HG02943 (cell line): Measurements from ENCODE around the gene CAPN2.

Experiments
- ATAC-seq: cut with Tn5 transposase; IDR thresholded peaks from one replicate; pipeline ENCODE4 v1.9.1; 2021; ENCODE audit warnings: mild to moderate bottlenecking, low read depth, moderate library complexity; ENCODE audit not compliant: unreplicated experiment

CAPN2 gene

GRCh38 chr1:223755992-223756775 lies 43.8 kb downstream of the CAPN2 start:
- no peak for ATAC-seq

GRCh38 chr1:223756806-223757700 lies 44.7 kb downstream of the CAPN2 start:
- ATAC-seq: no peak

GRCh38 chr1:223758734-223759133 lies 46.4 kb downstream of the CAPN2 start:
- ATAC-seq: no peak

- no peak for ATAC-seq
Observed at GRCh38 chr1:223759273-223759672, 46.9 kb downstream of the CAPN2 start.

GRCh38 chr1:223760833-223761232 lies 48.5 kb downstream of the CAPN2 start:
- no peak for ATAC-seq

- ATAC-seq: no peak
Observed at GRCh38 chr1:223761411-223761810, 49.1 kb downstream of the CAPN2 start.

GRCh38 chr1:223763251-223763650 lies 50.9 kb downstream of the CAPN2 start:
- no peak for ATAC-seq

GRCh38 chr1:223763881-223764280 lies 51.5 kb downstream of the CAPN2 start:
- ATAC-seq: no peak

GRCh38 chr1:223765036-223765718 lies 52.8 kb downstream of the CAPN2 start:
- no peak for ATAC-seq

- ATAC-seq: no peak
Observed at GRCh38 chr1:223765719-223766340, 53.5 kb downstream of the CAPN2 start.

GRCh38 chr1:223770621-223771315 lies 58.4 kb downstream of the CAPN2 start:
- ATAC-seq: no peak

- ATAC-seq: no peak
Observed at GRCh38 chr1:223771469-223771813, 59.1 kb downstream of the CAPN2 start.

GRCh38 chr1:223771814-223772770 lies 59.8 kb downstream of the CAPN2 start:
- no peak for ATAC-seq

- no peak for ATAC-seq
Observed at GRCh38 chr1:223772771-223773160, 60.4 kb downstream of the CAPN2 start.

- ATAC-seq: no peak
Observed at GRCh38 chr1:223774134-223774814, 61.9 kb downstream of the CAPN2 start.

GRCh38 chr1:223775054-223775453 lies 62.7 kb downstream of the CAPN2 start:
- ATAC-seq: no peak

GRCh38 chr1:223775711-223776074 lies 63.4 kb downstream of the CAPN2 start:
- ATAC-seq: no peak

- no peak for ATAC-seq
Observed at GRCh38 chr1:223776075-223776814, 63.9 kb downstream of the CAPN2 start.
